A673 (cell line): ENCODE data around the gene CCDC106.

Source experiments
- EZH2 ChIP-seq: fragments of 200-600 bp; sonication (generic); IDR thresholded peaks from 2 replicates; pipeline ENCODE4 v1.6.1; 2017; ENCODE audit warnings: borderline replicate concordance, low read depth, mild to moderate bottlenecking, mixed read lengths, antibody characterized with exemption, low read length; ENCODE audit not compliant: poor library complexity, severe bottlenecking
- TF ChIP-seq, protein P1 (sequence below): fragments of 300-800, 200-600 bp; sonication (generic); conservative IDR thresholded peaks from 2 replicates; pipeline ENCODE4 v1.5.1; 2017; ENCODE audit warnings: low read depth, mild to moderate bottlenecking, antibody characterized with exemption, low read length, moderate library complexity, mixed read lengths

- TF ChIP-seq, protein P1, sequence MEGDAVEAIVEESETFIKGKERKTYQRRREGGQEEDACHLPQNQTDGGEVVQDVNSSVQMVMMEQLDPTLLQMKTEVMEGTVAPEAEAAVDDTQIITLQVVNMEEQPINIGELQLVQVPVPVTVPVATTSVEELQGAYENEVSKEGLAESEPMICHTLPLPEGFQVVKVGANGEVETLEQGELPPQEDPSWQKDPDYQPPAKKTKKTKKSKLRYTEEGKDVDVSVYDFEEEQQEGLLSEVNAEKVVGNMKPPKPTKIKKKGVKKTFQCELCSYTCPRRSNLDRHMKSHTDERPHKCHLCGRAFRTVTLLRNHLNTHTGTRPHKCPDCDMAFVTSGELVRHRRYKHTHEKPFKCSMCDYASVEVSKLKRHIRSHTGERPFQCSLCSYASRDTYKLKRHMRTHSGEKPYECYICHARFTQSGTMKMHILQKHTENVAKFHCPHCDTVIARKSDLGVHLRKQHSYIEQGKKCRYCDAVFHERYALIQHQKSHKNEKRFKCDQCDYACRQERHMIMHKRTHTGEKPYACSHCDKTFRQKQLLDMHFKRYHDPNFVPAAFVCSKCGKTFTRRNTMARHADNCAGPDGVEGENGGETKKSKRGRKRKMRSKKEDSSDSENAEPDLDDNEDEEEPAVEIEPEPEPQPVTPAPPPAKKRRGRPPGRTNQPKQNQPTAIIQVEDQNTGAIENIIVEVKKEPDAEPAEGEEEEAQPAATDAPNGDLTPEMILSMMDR: no peak
- no peak for TF ChIP-seq EZH2
Observed at GRCh38 chr19:55688422-55689218, 40.6 kb downstream of the CCDC106 start.
